Nephron progenitor cell (in vitro differentiated cells): ENCODE measurements around the gene CLEC4M.

Source experiments
- DNase-seq: peaks from one replicate; pipeline ENCODE4 v3.0.0; 2021
- H3K27ac Mint-ChIP-seq: 2 replicates; pipeline ENCODE4 v1.8.0; 2021; ENCODE audit warnings: mild to moderate bottlenecking, moderate library complexity, mixed read lengths
- H3K27me3 Mint-ChIP-seq: 2 replicates; pipeline ENCODE4 v1.8.0; 2021; ENCODE audit warnings: mild to moderate bottlenecking, low read depth, mixed read lengths; ENCODE audit not compliant: poor library complexity
- H3K36me3 Mint-ChIP-seq: 2 replicates; pipeline ENCODE4 v1.8.0; 2021; ENCODE audit warnings: low read depth, mixed read lengths
- H3K4me1 Mint-ChIP-seq: 2 replicates; pipeline ENCODE4 v1.8.0; 2021; ENCODE audit warnings: mixed read lengths
- H3K4me3 Mint-ChIP-seq: 2 replicates; pipeline ENCODE4 v1.8.0; 2021; ENCODE audit warnings: mild to moderate bottlenecking, moderate library complexity, mixed read lengths
- H3K9me3 Mint-ChIP-seq: 2 replicates; pipeline ENCODE4 v1.8.0; 2021; ENCODE audit warnings: mild to moderate bottlenecking, moderate library complexity, mixed read lengths
- CTCF ChIP-seq: fragments of 200-600 bp; sonication (generic); IDR thresholded peaks from 2 replicates; pipeline ENCODE4 v1.5.0; 2021; ENCODE audit warnings: antibody characterized with exemption

Gene CLEC4M

GRCh38 chr19:7738023-7738422 is 25.0 kb upstream of the CLEC4M start:
- Mint-ChIP-seq H3K27me3 (peaks cover 86% of the 10 kb centered on the region), H3K4me3 (no peak overlapping the region), H3K9me3 (no peaks in the 10 kb centered on the region), H3K27ac (no peak overlapping the region), H3K4me1 (no peaks in the 10 kb centered on the region), H3K36me3 (no peaks in the 10 kb centered on the region)
- TF ChIP-seq CTCF: no peak
- no peak for DNase-seq

DNA sequence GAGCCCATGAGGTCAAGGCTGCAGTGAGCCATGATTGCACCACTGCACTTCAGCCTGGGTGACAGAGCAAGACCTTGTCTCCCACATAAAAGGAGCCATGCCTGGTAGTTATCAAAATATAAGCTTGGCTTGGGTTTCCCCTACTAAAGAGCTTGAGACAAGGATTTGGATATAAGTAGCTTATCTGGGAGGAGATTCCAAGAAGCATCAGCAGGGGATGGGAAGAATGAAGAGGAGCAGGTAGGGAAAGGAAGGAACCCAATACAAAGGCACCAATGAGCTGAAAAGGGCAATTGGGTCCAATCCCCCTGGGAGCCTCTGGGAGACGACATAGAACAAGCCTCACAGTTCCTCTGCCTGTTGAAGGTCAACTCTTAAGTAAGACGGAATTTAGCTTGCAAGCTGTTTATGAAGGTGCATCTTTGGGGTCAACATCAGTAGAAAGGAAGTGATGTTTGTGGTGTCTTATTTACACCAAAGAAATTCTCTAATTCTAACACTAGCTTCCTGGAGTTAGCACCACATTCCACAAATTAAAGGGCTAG is 23.8 kb upstream of the CLEC4M start:
- H3K36me3 Mint-ChIP-seq: no peaks in the 10 kb centered on the region
- peaks cover 82% of the 10 kb centered on the region for H3K27me3 Mint-ChIP-seq
- no peaks in the 10 kb centered on the region for H3K9me3 Mint-ChIP-seq
- no peak for TF ChIP-seq CTCF
- H3K27ac Mint-ChIP-seq: no peak overlapping the region
- no peaks in the 10 kb centered on the region for H3K4me1 Mint-ChIP-seq
- DNase-seq: no peak
- no peak overlapping the region for H3K4me3 Mint-ChIP-seq

GRCh38 chr19:7739801-7740681 is 23.0 kb upstream of the CLEC4M start:
- DNase-seq: no peak
- H3K9me3 Mint-ChIP-seq: no peaks in the 10 kb centered on the region
- H3K27me3 Mint-ChIP-seq: peaks cover 80% of the 10 kb centered on the region
- H3K4me1 Mint-ChIP-seq: no peaks in the 10 kb centered on the region
- H3K36me3 Mint-ChIP-seq: no peaks in the 10 kb centered on the region
- H3K27ac Mint-ChIP-seq: no peak overlapping the region
- no peak overlapping the region for H3K4me3 Mint-ChIP-seq
- no peak for TF ChIP-seq CTCF

GRCh38 chr19:7740682-7741054 is 22.4 kb upstream of the CLEC4M start:
- no peak overlapping the region for H3K27ac Mint-ChIP-seq
- H3K4me1 Mint-ChIP-seq: no peaks in the 10 kb centered on the region
- H3K4me3 Mint-ChIP-seq: no peak overlapping the region
- no peak for DNase-seq
- peaks cover 74% of the 10 kb centered on the region for H3K27me3 Mint-ChIP-seq
- no peaks in the 10 kb centered on the region for H3K36me3 Mint-ChIP-seq
- no peak for TF ChIP-seq CTCF
- no peaks in the 10 kb centered on the region for H3K9me3 Mint-ChIP-seq

DNA sequence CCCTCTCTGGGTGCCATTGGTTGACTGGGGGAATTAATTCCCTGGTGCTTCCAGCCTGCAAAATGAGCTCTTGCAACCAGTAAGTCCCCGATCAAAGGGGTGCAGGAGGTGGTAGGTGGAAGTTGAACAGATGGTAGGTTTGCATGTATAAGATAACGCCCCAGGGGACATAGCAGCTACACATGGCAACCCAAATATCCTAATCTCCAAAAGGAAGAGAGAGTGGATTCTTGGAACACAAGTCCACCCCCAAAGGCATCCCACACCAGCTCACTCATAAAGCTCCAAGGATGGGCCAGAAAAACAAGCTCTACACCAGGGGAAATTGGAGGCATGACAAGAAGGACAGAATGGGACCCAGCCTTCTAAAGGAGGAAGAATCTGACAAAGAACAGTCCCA is 20.5 kb upstream of the CLEC4M start:
- H3K9me3 Mint-ChIP-seq: no peaks in the 10 kb centered on the region
- H3K4me1 Mint-ChIP-seq: peaks cover 6% of the 10 kb centered on the region
- no peak overlapping the region for H3K4me3 Mint-ChIP-seq
- no peak for DNase-seq
- TF ChIP-seq CTCF: no peak
- no peaks in the 10 kb centered on the region for H3K36me3 Mint-ChIP-seq
- no peak overlapping the region for H3K27ac Mint-ChIP-seq
- peaks cover 66% of the 10 kb centered on the region for H3K27me3 Mint-ChIP-seq

GRCh38 chr19:7742991-7743390 is 20.1 kb upstream of the CLEC4M start:
- Mint-ChIP-seq H3K4me1 (peaks cover 8% of the 10 kb centered on the region), H3K27me3 (peaks cover 65% of the 10 kb centered on the region), H3K36me3 (no peaks in the 10 kb centered on the region), H3K27ac (no peak overlapping the region), H3K4me3 (no peak overlapping the region), H3K9me3 (peaks cover 2% of the 10 kb centered on the region)
- no peak for DNase-seq
- no peak for TF ChIP-seq CTCF
